Liver (tissue), 9 donors: Measurements from ENCODE around the gene NHLRC1. TPM values are rescaled to one million over a fixed set of nuclear protein-coding genes. Genes with fewer than 3 reads are reported as not detected.

Experiments
- DNase-seq: peaks from one replicate; pipeline ENCODE4 v3.0.0-alpha.2; 2017; ENCODE audit warnings: low spot score
- H3K27ac ChIP-seq, 2 donors: one replicate each; pipeline ENCODE4 v1.7.0; 2013; ENCODE audit warnings: inconsistent platforms in 2 of 2, low read length in 2 of 2, control low read depth in 1 of 2, low read depth in 1 of 2, mild to moderate bottlenecking in 1 of 2
- H3K27me3 ChIP-seq, 4 donors: one replicate each; pipeline versions ENCODE4 v1.6.1 to v1.7.0; 2013; ENCODE audit warnings: low read length in 3 of 4, inconsistent platforms in 1 of 4, mild to moderate bottlenecking in 1 of 4, moderate library complexity in 1 of 4; ENCODE audit not compliant: control insufficient read depth in 4 of 4, insufficient read depth in 4 of 4
- H3K36me3 ChIP-seq, 4 donors: one replicate each; pipeline versions ENCODE4 v1.6.1 to v1.7.0; 2013; ENCODE audit warnings: low read length in 3 of 4, mild to moderate bottlenecking in 3 of 4, low read depth in 1 of 4, moderate library complexity in 1 of 4; ENCODE audit not compliant: control insufficient read depth in 4 of 4, insufficient read depth in 3 of 4
- H3K4me1 ChIP-seq, 4 donors: one replicate each; pipeline versions ENCODE4 v1.6.1 to v1.7.0; 2013; ENCODE audit warnings: low read length in 3 of 4, mild to moderate bottlenecking in 3 of 4, moderate library complexity in 1 of 4; ENCODE audit not compliant: control insufficient read depth in 4 of 4, insufficient read depth in 4 of 4
- H3K4me3 ChIP-seq, 3 donors: one replicate each; pipeline versions ENCODE4 v1.6.1 to v1.7.0; 2013; ENCODE audit warnings: low read length in 3 of 3, control low read depth in 1 of 3, low read depth in 1 of 3, mild to moderate bottlenecking in 1 of 3
- H3K9ac ChIP-seq, 2 donors: one replicate each; pipeline ENCODE4 v1.7.0; 2013; ENCODE audit warnings: low read length in 2 of 2, mild to moderate bottlenecking in 2 of 2, moderate library complexity in 2 of 2, control low read depth in 1 of 2, low read depth in 1 of 2
- H3K9me3 ChIP-seq, 4 donors: one replicate each; pipeline versions ENCODE4 v1.6.1 to v1.7.0; 2013; ENCODE audit warnings: low read length in 3 of 4; ENCODE audit not compliant: control insufficient read depth in 4 of 4
- ATF3 ChIP-seq: IDR thresholded peaks from 2 replicates; pipeline ENCODE4 v1.6.1; 2016; ENCODE audit warnings: antibody characterized with exemption
- CTCF ChIP-seq: fragments of 150-350 bp; IDR thresholded peaks from 2 replicates; pipeline ENCODE4 v1.5.1; 2017; ENCODE audit warnings: improper control_type of control experiment, low read depth, low read length; ENCODE audit not compliant: missing input control
- EGR1 ChIP-seq, 2 donors: IDR thresholded peaks; 2 replicates each; pipeline ENCODE4 v1.6.1; 2016 to 2018; ENCODE audit warnings: antibody characterized with exemption in 2 of 2, low read depth in 2 of 2
- FOXA1 ChIP-seq: IDR thresholded peaks from 2 replicates; pipeline ENCODE4 v1.6.1; 2016; ENCODE audit warnings: antibody characterized with exemption
- FOXA2 ChIP-seq: IDR thresholded peaks from 2 replicates; pipeline ENCODE4 v1.6.1; 2016; ENCODE audit warnings: antibody characterized with exemption
- GABPA ChIP-seq, 2 donors: IDR thresholded peaks in 1 of 2; conservative IDR thresholded peaks in 1 of 2; 2 replicates each; pipeline ENCODE4 v1.6.1; 2016; ENCODE audit warnings: antibody characterized with exemption in 2 of 2, mild to moderate bottlenecking in 1 of 2, moderate library complexity in 1 of 2
- HNF4A ChIP-seq, 2 donors: conservative IDR thresholded peaks; 2 replicates each; pipeline ENCODE4 v1.6.1; 2016; ENCODE audit warnings: antibody characterized with exemption in 2 of 2, mild to moderate bottlenecking in 2 of 2
- HNF4G ChIP-seq: IDR thresholded peaks from 2 replicates; pipeline ENCODE4 v1.6.1; 2016; ENCODE audit warnings: antibody characterized with exemption
- JUND ChIP-seq, 2 donors: IDR thresholded peaks; 2 replicates each; pipeline ENCODE4 v1.6.1; 2016; ENCODE audit warnings: antibody characterized with exemption in 2 of 2
- MAX ChIP-seq: IDR thresholded peaks from 2 replicates; pipeline ENCODE4 v1.6.1; 2016; ENCODE audit warnings: antibody characterized with exemption
- RAD21 ChIP-seq, 2 donors: IDR thresholded peaks; 2 replicates each; pipeline ENCODE4 v1.6.1; 2016; ENCODE audit warnings: antibody characterized with exemption in 2 of 2, mild to moderate bottlenecking in 2 of 2
- RXRA ChIP-seq, 2 donors: IDR thresholded peaks; 2 replicates each; pipeline ENCODE4 v1.6.1; 2017 to 2018; ENCODE audit warnings: antibody characterized with exemption in 2 of 2, mild to moderate bottlenecking in 1 of 2
- SP1 ChIP-seq: IDR thresholded peaks from 2 replicates; pipeline ENCODE4 v1.6.1; 2018; ENCODE audit warnings: antibody characterized with exemption, mild to moderate bottlenecking
- TAF1 ChIP-seq: conservative IDR thresholded peaks from 2 replicates; pipeline ENCODE4 v1.6.1; 2016; ENCODE audit warnings: antibody characterized with exemption, mild to moderate bottlenecking
- YY1 ChIP-seq: IDR thresholded peaks from 2 replicates; pipeline ENCODE4 v1.6.1; 2016; ENCODE audit warnings: antibody characterized with exemption, mild to moderate bottlenecking
- ZBTB33 ChIP-seq: IDR thresholded peaks from 2 replicates; pipeline ENCODE4 v1.6.1; 2016; ENCODE audit warnings: antibody characterized with exemption
- WGBS: extraction: QIAGEN DNeasy Blood & Tissue Kit; methylation state at CpG from one replicate; pipeline ENCODE4 v1.1.7; 2013; 5-methylcytosine and 5-hydroxymethylcytosine counted together
- polyA plus RNA-seq, 2 donors: library from polyadenylated mRNA; stranded (reverse) in 1 of 2; unstranded in 1 of 2; fragments of 200-250 nt in 1 of 2; fragments of >200 nt in 1 of 2; fragmentation: Nextera tagmentation in 1 of 2; extraction: Ambion mirVana in 1 of 2; gene quantifications; one replicate each; pipeline versions ENCODE4 v1.2.1 to v1.2.3, GENCODE V29; 2013 to 2015
- total RNA-seq, 2 donors: library from RNA; depleted of rRNA; stranded (reverse); fragments of >200 nt; gene quantifications; one replicate each; pipeline ENCODE4 v1.2.3, GENCODE V29; 2014
- TF ChIP-seq, protein P1 (sequence below): IDR thresholded peaks from 2 replicates; pipeline ENCODE4 v1.6.1; 2016; ENCODE audit warnings: antibody characterized with exemption, mild to moderate bottlenecking
- donor health status: healthy.
- donor health status: healthy.
- donor health status: healthy.
- donor health status: healthy.
- donor health status: healthy.

The NHLRC1 gene
- total and polyA plus RNA-seq, 4 donors, result 2.1 to 4.4 (median 3.0) TPM

DNA sequence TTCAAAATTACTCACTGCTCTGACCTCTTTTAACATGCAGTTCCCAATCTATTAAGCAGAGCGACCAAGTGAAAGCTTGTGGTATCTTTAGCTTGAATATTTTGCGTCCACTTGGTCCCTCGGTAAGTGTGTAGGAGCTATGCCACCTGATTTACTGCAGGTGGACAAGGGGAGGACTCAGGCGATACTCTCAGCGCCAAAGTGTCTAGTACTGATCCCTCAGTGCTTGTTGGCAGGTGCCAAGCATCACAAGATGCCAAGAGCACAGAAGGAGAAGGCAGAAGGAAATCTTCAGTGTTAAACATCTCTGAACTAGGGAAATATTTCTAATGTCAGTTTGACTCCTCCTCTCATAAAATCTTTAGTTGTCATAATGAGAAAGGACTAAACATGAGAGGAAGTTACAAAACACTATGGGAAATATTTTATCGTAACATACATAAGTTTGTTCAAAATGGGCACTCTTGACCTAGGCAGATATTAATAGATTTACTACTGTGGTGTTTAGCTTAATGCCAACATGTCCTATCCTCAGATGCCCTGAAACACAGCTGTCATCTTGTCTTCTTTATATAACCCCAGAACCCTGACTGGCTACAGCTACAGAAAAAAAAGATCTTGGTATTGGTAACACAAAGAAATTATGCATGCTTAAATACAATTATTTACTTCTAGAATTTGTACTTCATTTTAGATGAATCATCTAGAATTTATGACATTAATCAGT lies 19.5 kb downstream of the NHLRC1 start:
- DNase-seq, result no peak
- Histone ChIP-seq H3K36me3 (no peaks in the 10 kb centered on the region), H3K4me1 (no peaks in the 10 kb centered on the region), H3K9ac (no peak overlapping the region), H3K27ac (no peak overlapping the region), H3K9me3 (peaks cover 0 to 3% (median 0%) of the 10 kb centered on the region in 4 donors), H3K4me3 (no peak overlapping the region), H3K27me3 (no peaks in the 10 kb centered on the region)
- TF ChIP-seq JUND (IDR thresholded peaks at IDR 0.05), result no peak
- no peak for TF ChIP-seq YY1
- no peak for TF ChIP-seq MAX
- no peak for TF ChIP-seq ATF3
- no peak for TF ChIP-seq HNF4G
- 93% methylated on average over 6 of the region's 6 CpGs for WGBS

DNA sequence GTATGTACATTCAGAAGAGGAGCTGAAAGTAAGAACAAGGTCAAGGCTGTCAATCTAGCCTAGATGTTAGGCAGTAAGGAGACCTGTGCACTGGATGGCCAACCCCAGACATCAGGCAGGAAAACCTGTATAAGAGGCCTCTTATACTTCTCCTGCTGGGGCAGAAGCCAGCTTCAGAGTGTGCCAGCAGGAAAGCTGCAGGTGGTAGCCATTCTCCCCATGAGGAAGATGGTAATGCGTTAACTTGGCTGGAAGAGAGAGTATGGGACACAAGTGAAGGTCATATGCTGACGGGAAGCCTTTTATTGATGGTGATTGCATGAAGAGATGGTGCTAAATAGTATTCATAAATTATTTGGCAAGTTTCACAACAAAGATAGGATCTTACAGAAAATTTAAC lies 20.6 kb downstream of the NHLRC1 start:
- H3K4me1 ChIP-seq, result no peaks in the 10 kb centered on the region
- H3K9ac ChIP-seq, result no peak overlapping the region
- WGBS, result 93% methylated on average over 2 of the region's 2 CpGs
- no peaks in the 10 kb centered on the region for H3K36me3 ChIP-seq
- H3K4me3 ChIP-seq, result no peak overlapping the region
- H3K27me3 ChIP-seq, result no peaks in the 10 kb centered on the region
- H3K9me3 ChIP-seq, result no peaks in the 10 kb centered on the region
- no peak overlapping the region for H3K27ac ChIP-seq
- TF ChIP-seq TAF1, result no peak
- TF ChIP-seq JUND (IDR thresholded peaks at IDR 0.05), result no peak
- no peak for TF ChIP-seq MAX
- no peak for TF ChIP-seq GABPA (IDR thresholded peaks at IDR 0.05 in 1 of 2, conservative IDR thresholded peaks at IDR 0.05 in 1 of 2)
- no peak for TF ChIP-seq ZBTB33
- TF ChIP-seq ATF3, result no peak
- no peak for TF ChIP-seq FOXA2
- TF ChIP-seq YY1, result no peak
- TF ChIP-seq FOXA1, result no peak
- TF ChIP-seq SP1, result no peak
- TF ChIP-seq RAD21 (IDR thresholded peaks at IDR 0.05), result no peak
- TF ChIP-seq HNF4G, result no peak
- no peak for TF ChIP-seq RXRA (IDR thresholded peaks at IDR 0.05)
- TF ChIP-seq CTCF, result no peak
- TF ChIP-seq, protein P1, sequence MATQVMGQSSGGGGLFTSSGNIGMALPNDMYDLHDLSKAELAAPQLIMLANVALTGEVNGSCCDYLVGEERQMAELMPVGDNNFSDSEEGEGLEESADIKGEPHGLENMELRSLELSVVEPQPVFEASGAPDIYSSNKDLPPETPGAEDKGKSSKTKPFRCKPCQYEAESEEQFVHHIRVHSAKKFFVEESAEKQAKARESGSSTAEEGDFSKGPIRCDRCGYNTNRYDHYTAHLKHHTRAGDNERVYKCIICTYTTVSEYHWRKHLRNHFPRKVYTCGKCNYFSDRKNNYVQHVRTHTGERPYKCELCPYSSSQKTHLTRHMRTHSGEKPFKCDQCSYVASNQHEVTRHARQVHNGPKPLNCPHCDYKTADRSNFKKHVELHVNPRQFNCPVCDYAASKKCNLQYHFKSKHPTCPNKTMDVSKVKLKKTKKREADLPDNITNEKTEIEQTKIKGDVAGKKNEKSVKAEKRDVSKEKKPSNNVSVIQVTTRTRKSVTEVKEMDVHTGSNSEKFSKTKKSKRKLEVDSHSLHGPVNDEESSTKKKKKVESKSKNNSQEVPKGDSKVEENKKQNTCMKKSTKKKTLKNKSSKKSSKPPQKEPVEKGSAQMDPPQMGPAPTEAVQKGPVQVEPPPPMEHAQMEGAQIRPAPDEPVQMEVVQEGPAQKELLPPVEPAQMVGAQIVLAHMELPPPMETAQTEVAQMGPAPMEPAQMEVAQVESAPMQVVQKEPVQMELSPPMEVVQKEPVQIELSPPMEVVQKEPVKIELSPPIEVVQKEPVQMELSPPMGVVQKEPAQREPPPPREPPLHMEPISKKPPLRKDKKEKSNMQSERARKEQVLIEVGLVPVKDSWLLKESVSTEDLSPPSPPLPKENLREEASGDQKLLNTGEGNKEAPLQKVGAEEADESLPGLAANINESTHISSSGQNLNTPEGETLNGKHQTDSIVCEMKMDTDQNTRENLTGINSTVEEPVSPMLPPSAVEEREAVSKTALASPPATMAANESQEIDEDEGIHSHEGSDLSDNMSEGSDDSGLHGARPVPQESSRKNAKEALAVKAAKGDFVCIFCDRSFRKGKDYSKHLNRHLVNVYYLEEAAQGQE, result no peak
- TF ChIP-seq EGR1 (IDR thresholded peaks at IDR 0.05; ENCODE audit: low read depth in 2 of 2), result no peak
- TF ChIP-seq HNF4A (conservative IDR thresholded peaks at IDR 0.05), result no peak
- DNase-seq, result no peak
